A673 (cell line): ENCODE data around the gene SORL1.

Experiments
- CTCF ChIP-seq: fragments of 300-800, 200-600 bp; sonication (generic); conservative IDR thresholded peaks from 2 replicates; pipeline ENCODE4 v1.5.1; 2017; ENCODE audit warnings: low read depth, mild to moderate bottlenecking, antibody characterized with exemption, low read length, moderate library complexity, mixed read lengths
- EZH2 ChIP-seq: fragments of 200-600 bp; sonication (generic); IDR thresholded peaks from 2 replicates; pipeline ENCODE4 v1.6.1; 2017; ENCODE audit warnings: borderline replicate concordance, low read depth, mild to moderate bottlenecking, mixed read lengths, antibody characterized with exemption, low read length; ENCODE audit not compliant: poor library complexity, severe bottlenecking

DNA sequence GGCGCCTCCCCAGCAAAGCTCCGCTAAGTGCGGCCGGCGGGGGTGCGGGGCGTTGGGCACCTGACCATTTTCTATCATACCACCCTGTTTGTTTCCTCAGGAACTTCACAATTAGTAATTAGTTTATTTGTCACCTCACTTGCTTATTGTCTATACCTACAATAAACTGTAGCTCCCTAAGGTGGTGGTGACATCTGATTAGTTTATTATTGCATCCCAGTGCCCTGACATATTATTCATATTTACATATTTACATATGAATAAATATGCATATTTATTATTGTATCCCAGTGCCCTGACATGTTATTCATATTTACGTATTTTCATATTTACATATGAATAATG lies 24.7 kb upstream of the SORL1 start:
- TF ChIP-seq CTCF, result no peak
- no peak for TF ChIP-seq EZH2
